CD4-positive, alpha-beta T cell treated with Interleukin-12 subunit alpha and Interleukin-12 subunit beta, for 1 hour (primary cell): ENCODE data around the gene DIP2A.
A peak's percentile ranks its signal among the peaks of the same experiment; 100 is the strongest.

Source experiments
- DNase-seq: peaks from one replicate; pipeline ENCODE4 v3.0.0-alpha.2; 2020

The DIP2A gene

GRCh38 chr21:46600305-46600704 is 141.6 kb downstream of the DIP2A start:
- DNase-seq, result no peak

GRCh38 chr21:46600978-46601377 is 142.3 kb downstream of the DIP2A start:
- DNase-seq, result no peak

GRCh38 chr21:46603228-46603627 is 144.5 kb downstream of the DIP2A start:
- no peak for DNase-seq

- DNase-seq, result no peak
Measured at GRCh38 chr21:46604329-46604974, 145.8 kb downstream of the DIP2A start.

GRCh38 chr21:46604975-46605766 is 146.5 kb downstream of the DIP2A start, which contains the start of gene S100B:
Gene S100B (minus strand): TSS chr21:46605082. CDS start chr21:46602415, 2,667 bp downstream.
- no peak for DNase-seq

- DNase-seq, result peak; percentile 60
Measured at GRCh38 chr21:46605767-46606426, 147.2 kb downstream of the DIP2A start.

- DNase-seq, result no peak
Measured at GRCh38 chr21:46606427-46606813, 147.7 kb downstream of the DIP2A start.

GRCh38 chr21:46607636-46608035 is 148.9 kb downstream of the DIP2A start:
- DNase-seq, result no peak

- no peak for DNase-seq
Measured at GRCh38 chr21:46608672-46609111, 150.0 kb downstream of the DIP2A start.

- DNase-seq, result no peak
Measured at GRCh38 chr21:46610018-46610701, 151.5 kb downstream of the DIP2A start.

GRCh38 chr21:46613391-46613790 is 154.7 kb downstream of the DIP2A start:
- no peak for DNase-seq

- no peak for DNase-seq
Measured at GRCh38 chr21:46616050-46616449, 157.4 kb downstream of the DIP2A start.

GRCh38 chr21:46616656-46617055 is 158.0 kb downstream of the DIP2A start:
- no peak for DNase-seq

GRCh38 chr21:46617267-46618051 is 158.8 kb downstream of the DIP2A start:
- DNase-seq, result no peak

GRCh38 chr21:46618738-46619379 is 160.2 kb downstream of the DIP2A start:
- no peak for DNase-seq
